IPS-18c (cell line): ENCODE data around the gene DIPK1B.

ENCODE experiments used
- H3K4me3 ChIP-seq: 2 replicates; pipeline ENCODE4 v1.7.0; 2013; ENCODE audit warnings: low read depth, mild to moderate bottlenecking, low read length, moderate library complexity; ENCODE audit not compliant: insufficient read depth
- H3K9me3 ChIP-seq: one replicate; pipeline ENCODE4 v1.6.1; 2013; ENCODE audit warnings: mild to moderate bottlenecking, low read length, moderate library complexity; ENCODE audit not compliant: control insufficient read depth, insufficient read depth

DIPK1B gene

DNA sequence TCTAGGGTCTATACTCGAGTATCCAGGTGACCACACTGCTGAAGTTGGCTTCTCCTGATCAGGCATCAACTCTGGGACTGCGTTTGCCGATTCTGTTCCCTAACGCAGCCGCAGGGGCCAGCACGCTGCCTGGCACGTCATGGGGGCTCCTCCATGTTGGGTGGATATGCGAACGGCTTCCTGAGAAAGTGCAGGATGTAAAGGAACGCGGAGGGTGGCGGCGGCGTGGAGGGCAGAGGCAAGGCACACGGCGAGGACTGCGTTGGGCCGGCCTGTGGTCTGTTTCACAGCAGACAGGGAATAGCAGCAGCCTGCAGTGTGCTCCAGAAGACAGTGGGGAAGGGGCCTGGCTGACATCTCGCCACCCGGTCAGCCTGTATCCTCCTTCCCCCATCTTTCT, 26.6 kb downstream of the DIPK1B start:
- H3K9me3 ChIP-seq = no peaks in the 10 kb centered on the region
- H3K4me3 ChIP-seq = no peak overlapping the region

GRCh38 chr9:136739509-136739908, 27.1 kb downstream of the DIPK1B start:
- Histone ChIP-seq H3K9me3 (no peaks in the 10 kb centered on the region), H3K4me3 (no peak overlapping the region)

DNA sequence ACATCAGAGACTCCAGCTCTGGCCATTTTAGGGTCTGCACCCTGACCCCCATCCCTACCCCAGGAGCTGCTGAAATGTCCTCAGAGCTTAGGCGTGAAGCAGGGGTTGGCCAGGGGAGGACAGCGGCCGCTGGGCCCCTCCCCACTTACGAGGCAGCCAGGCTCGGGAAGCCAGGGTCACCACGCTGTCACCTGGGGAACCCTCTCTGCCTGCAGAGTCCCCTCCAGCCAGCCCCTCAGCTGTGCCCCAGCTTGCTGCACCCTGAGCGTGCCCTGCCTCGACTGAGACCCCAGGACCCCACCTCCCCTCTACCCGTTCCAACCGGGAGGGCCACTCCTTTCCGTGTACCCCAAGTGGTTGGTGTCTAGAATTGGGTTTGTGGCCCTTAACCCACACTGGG, 27.7 kb downstream of the DIPK1B start:
- H3K9me3 ChIP-seq = no peaks in the 10 kb centered on the region

GRCh38 chr9:136740491-136740890, 28.1 kb downstream of the DIPK1B start:
- Histone ChIP-seq H3K9me3 (no peaks in the 10 kb centered on the region), H3K4me3 (no peak overlapping the region)

More for the DNA sequence above, 27.7 kb downstream of the DIPK1B start:
- no peak overlapping the region for H3K4me3 ChIP-seq

DNA sequence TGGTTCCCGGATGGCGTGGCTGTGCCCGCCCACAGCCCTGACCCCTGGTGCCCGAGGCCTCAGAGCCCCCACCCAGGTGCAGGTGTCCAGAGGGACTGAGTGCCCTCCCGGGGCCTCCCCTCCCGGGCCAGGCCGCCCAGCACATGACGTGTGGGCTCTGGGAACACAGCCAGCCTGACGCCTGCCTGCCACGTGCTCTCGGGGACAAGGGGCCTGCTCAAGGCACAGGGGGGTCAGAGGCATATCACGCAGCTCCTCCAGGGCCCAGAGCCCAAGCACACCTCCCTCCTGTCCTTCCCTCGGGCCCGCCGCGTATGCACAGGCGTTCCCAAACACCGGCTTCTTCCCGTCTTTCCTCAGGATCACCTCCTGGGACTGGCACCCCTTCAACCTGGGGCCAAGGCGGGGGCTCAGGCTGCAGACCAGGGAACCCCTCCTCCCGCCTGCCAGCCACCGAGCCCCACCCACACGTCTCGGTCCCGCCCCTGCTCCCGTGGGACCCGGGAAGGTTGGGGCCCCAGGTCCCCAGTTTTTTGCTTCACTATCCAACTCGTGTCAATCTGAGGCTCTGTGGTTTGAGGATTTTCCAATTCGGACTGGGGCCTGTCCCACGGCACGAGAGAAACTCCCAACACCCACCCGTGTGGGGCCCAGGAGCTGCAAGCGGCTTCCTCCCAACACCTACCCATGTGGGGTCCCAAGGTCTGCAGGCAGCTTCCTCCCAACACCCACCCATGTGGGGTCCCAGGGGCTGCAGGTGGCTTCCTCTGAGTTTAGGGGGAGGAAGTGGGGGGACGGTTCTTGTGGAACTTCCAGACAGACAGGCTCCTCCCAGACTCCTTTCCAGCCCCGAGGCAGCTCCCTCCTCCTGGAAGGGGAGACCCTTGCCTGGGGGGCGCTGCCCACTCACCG, 28.9 kb downstream of the DIPK1B start:
- no peak overlapping the region for H3K4me3 ChIP-seq

DNA sequence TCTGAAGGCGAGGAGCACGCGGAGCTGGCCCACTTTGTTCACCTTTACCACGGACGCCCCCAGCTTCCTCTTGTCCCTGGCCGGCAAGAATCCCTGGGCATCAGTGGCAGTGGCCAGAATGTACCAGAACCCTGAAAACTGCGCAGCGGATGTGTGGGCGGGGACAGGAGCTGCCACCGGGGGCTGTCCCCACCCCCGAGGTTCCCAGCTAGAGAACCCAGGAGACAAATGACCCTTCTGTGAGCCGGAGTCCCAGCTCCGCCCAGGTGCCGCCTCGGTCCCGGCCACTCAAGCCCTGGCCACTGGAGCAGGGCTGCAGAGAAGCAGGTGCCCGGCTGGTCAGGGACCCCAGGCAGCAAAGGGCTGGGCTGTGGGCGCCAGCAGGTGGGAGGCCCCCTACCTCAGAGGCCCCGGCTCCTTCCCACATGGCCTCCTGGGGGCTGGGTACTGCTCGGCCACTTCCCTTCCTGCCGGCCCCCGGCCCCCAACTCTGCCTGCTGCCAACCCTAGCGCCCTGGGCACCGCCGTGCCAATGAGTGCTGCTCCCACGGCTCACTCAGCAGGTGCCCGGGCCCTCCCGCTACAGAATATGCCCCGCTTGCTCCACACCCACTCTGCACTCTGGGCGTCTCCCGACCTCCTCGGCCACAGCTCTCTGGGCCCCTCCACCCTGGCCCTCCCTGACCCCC, 29.7 kb downstream of the DIPK1B start:
- no peak overlapping the region for H3K4me3 ChIP-seq
- H3K9me3 ChIP-seq = no peaks in the 10 kb centered on the region

More for the DNA sequence above, 28.9 kb downstream of the DIPK1B start:
- no peaks in the 10 kb centered on the region for H3K9me3 ChIP-seq

DNA sequence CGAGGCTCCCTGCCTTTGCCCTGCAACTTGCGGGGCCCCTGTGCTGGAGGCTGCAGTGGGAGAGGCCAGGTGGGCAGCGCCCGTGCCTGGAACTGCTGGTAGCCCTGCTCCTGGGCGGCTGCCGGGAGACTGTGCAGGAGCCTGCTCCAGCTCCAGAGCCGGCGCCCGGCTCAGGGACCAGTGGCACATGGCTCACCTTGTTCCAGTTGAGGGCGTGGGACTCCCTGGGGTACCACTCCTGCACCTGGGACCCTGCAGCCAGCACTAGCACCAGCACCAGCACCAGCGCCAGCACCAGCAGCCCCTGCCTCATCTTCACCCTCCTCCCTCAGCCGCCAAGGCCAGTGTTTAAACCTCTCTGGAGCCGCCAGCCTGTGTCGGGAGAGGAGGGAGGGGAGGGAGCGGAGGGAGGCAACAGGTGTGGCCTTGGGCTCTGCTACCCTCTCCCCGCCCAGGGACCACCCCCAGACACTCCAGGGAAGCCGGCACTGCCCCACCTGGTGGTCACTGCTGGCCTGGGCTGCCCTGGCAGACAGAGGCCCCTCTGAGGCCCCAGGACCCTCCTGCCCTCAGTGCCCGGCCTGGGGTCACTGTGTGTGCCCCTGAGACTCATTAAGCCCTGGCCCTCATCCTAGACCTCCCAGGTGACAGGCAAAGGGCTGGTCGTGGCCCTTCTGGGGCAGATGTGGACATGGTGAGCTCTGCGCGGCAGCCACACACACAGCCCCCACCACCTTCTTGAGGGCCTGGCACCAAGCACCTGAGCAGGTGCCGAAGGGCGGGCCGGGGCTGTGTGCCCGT, 30.4 kb downstream of the DIPK1B start, which contains the start of gene LCN10:
LCN10 (minus strand) TSS at position 350 of the 801 bp plus-strand sequence; CDS start at position 313, 37 bp downstream.
- H3K4me3 ChIP-seq = no peak within 1 kb of the TSS

DNA sequence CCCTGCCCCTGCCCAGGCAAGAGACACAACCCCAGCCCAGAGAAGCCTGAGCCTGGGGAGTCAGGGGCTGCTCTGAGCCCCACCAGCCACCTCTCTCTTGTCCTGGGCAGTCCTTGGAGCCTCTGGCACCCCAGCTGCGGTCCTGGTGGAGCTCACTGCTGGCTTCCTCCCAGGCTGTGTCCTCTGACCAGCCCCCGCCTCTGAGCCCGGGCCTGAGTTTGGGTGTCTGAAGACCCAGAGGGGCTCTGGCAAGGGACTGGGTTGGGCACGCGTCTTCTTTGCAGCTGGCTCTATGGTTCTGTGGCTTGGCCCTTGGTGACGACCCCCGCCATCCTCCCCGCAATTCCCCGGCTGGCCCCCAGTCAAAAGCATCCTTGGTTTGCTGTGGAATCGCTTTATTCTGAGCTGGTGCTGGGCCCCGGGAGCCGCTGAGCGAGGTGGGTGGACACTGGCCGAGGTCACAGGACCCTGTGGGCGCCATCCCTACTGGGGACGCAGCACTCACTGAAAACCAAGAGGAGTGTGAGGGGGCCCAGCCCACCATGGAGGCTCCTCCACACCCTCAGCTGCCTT, 31.4 kb downstream of the DIPK1B start:
- H3K9me3 ChIP-seq = no peaks in the 10 kb centered on the region
- H3K4me3 ChIP-seq = no peak overlapping the region

More for the DNA sequence above, 30.4 kb downstream of the DIPK1B start, which contains the start of gene LCN10:
- no peaks in the 10 kb centered on the region for H3K9me3 ChIP-seq

DNA sequence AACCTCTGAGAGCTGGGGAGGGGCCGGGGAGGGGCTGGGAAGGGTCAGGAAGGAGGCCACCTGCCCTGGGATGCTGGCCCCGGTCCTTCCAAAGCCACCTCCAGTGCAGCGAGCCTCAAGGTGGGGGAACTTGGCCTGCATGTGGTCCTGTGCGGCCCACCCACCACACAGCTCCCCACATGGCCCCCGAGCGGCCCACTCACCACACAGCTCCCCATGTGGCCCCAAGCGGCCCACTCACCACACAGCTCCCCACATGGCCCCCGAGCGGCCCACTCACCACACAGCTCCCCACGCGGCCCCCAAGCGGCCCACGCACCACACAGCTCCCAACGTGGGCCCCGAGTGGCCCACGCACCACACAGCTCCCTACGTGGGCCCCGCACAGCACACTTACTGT, 32.4 kb downstream of the DIPK1B start:
- Histone ChIP-seq H3K4me3 (no peak overlapping the region), H3K9me3 (no peaks in the 10 kb centered on the region)

- no peaks in the 10 kb centered on the region for H3K9me3 ChIP-seq
- H3K4me3 ChIP-seq = no peak overlapping the region
These were observed 33.2 kb downstream of the DIPK1B start for GRCh38 chr9:136745389-136746154.

DNA sequence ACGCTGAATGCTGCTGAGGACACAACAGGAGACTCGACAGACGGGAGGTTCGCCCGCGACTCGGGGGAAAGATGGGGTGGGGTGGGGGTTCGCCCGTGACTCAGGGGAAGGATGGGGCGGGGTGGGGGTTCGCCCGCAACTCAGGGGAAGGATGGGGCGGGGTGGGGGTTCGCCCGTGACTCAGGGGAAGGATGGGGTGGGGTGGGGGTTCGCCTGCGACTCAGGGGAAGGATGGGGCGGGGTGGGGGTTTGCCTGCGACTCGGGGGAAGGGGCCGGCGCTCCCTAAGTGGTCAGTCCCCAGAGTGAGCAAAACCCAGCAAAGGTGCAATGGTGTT, 33.8 kb downstream of the DIPK1B start:
- Histone ChIP-seq H3K9me3 (no peaks in the 10 kb centered on the region), H3K4me3 (no peak overlapping the region)

DNA sequence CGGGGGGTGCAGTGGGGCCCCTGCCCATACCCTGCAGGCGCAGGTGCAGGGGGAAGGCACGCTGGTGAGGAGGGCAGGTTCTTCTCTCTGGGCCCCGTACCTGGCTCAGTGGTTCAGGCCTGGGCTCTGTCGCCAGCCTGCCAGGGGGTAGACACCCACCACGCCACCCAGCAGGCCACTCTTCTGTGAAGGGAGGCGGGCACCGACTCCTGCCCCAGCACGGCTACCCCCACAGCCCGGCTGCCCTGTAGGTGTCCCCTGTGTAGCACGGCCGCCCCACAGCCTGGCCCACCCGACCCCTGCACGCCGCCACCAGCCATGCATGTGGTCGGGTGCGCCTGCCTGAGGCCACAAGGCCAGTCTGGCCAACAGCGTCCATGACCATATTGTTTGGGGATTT, 34.2 kb downstream of the DIPK1B start:
- Histone ChIP-seq H3K4me3 (no peak overlapping the region), H3K9me3 (no peaks in the 10 kb centered on the region)

- no peaks in the 10 kb centered on the region for H3K9me3 ChIP-seq
- no peak overlapping the region for H3K4me3 ChIP-seq
These were observed 35.0 kb downstream of the DIPK1B start for GRCh38 chr9:136747161-136748060.

DNA sequence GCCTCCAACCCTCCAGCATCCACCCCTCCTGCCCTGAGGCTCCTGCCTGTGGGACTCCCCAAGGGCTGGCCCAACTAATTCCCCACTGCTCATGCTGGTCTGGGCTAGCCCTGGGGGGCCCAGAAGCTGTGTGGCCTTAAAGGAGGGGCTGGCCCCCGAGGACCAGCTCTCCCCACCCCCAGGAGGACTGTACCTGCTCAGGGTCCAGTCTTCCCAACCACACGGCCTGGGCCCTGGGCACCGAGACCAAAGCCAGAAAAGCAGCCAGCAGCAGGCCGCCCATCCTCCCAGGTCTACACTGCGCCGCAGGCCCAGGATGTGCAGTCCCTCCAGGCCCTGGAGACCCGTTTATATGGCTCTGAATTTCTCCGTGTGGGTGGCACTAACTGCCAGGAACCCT, 35.8 kb downstream of the DIPK1B start, which contains the start of gene LCN6:
LCN6 (minus strand) TSS at position 325 of the 400 bp plus-strand sequence; CDS start at position 283, 42 bp downstream.
- Histone ChIP-seq H3K9me3 (no peaks in the 10 kb centered on the region), H3K4me3 (no peak within 1 kb of the TSS)

DNA sequence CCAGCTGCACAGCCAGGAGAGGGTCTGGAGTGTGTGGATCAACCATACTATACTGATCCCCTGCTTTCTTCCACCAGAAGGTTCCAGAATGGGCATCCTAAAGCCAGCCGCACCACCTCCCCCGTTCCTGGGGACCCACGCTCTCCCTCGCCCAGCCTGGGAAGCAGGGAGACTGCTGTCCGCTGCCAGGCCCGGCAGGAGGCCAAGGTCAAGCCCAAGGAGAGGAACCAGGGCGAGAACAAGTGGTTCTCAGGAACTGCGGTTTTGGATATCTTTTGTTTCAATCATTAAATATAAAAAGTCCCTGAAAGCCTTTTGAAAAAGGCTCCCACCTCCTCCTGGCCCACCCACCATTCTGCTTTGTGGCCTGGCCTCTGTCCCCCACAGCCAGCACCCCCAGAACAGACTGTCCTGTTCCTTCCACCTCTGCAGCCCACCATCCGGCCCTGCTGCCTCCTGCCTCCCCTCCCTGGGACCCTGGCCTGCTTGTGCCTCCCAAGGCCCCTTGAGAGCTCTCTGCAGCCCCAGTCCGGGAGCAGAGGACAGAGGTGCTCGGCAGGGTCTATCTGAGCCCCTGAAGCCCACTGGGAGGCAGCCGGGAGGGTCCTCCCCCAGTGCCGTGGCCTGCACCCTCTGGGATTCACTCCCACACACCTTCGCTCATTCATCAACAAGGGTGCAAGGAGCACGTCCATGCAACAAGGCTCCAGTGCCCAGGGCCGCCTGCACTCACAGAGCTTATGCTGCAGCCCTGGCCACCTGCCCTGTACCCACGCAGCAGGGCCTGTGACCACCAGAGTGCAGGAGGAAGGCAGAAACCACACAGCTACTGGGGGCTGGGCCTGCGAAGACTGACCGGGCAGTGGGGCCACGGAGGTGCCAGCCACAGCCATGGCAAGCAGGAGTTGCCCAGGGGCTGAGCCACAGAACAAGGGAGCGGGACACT, 36.6 kb downstream of the DIPK1B start:
- no peak overlapping the region for H3K4me3 ChIP-seq
- no peaks in the 10 kb centered on the region for H3K9me3 ChIP-seq
